ENCODE results near the gene MT1HL1.
"Not testable (repeated sequence)": the region's sequence is repeated elsewhere in the genome, so short reads cannot be mapped to it uniquely, and the experiment has no call there.

The MT1HL1 gene

DNA sequence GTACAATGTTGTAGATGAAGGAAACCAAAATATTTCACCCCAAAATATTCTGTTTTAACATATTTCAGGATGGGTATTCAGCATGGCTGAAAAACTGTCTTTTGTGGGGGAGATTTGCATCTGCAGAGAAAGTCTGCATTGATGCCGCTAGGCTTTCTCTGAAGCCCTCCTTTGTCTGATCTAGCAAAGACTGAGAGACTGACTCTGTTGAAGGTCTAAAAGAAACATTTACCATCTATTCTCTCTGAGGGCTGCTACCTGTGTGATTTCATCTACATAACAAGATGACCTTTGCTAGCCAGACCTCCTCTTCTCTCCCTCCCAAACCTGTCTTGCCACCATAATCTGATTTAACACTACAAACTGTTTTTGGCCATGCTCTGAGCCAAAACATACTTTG lies 12.4 kb upstream of the MT1HL1 start:
- no peak for DNase-seq (ENCODE audit: low read depth)

GRCh38 chr1:237013608-237014007 lies 9.4 kb upstream of the MT1HL1 start:
- no peak for DNase-seq (ENCODE audit: low read depth)

DNA sequence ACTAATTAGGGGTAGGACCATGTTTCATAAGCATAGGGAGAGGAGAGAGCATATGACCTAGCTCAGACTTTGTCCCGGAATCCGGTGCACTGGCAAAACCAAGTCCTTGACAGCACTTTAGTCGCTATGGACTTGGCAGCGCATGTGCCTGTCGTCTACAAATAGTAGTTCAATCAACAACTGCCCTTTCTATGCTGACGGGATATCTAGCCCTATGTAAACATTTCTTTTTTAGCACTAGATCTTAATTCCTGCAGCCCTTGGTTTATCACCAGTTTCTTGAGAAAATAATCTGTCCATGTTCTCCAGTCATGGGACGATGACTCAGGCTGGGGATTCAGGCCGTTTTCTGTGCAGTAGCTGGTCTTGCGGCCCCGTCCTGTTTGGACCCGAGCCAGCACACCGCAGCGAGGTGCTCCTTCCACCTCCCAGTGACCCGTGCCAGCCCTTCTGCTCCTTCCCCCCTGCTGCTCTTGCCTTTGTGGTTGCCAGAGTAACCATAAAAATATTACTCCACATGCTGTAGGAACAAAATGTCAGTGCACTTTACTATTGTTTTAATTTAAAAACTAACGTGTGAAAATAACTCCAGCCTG lies 8.6 kb upstream of the MT1HL1 start:
- DNase-seq (ENCODE audit: low read depth): no peak

GRCh38 chr1:237012361-237012760 lies 8.1 kb upstream of the MT1HL1 start:
- no peak for DNase-seq (ENCODE audit: low read depth)

- no peak for DNase-seq (ENCODE audit: low read depth)
Observed at GRCh38 chr1:237011432-237011831, 7.2 kb upstream of the MT1HL1 start.

DNA sequence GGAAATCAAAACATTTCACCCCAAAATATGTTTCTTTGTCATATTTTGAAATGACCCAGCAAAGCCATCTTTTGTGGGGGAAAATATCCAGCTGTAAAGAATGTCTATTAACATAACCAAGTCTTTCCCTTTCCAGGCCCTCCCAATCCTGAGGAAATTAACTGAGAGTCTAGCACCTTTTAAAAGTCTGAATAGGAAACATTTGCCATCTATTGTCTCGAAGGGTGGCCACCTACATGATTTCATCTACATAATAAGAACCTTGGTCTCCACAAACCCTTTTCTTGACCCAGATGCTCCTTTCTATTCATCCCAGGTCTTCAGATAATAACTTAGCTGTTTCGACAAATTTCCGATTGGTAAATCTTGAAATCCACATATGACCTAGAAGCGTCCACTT lies 5.4 kb upstream of the MT1HL1 start:
- no peak for DNase-seq (ENCODE audit: low read depth)

- DNase-seq (ENCODE audit: low read depth): no peak
Observed at GRCh38 chr1:237007147-237007881, 3.1 kb upstream of the MT1HL1 start.

DNA sequence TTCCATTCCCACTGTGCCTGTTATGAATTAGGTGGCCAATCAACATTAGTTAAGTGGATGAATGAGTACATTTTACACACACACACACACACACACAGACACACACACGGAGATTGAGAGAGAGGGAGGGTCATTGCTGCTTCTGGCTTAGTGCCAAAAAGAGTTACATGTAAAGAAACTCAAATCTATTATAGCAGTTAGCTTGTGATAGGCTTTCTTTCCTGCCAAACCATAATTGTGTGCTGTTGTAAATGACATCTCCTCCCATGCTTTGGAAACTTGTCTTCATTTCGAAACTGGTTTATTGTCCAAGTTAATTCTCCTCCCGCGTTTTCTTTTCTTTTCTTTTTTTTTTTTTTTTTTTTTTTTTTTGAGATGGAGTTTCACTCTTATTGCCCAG lies 1.4 kb upstream of the MT1HL1 start:
- no peak for DNase-seq (ENCODE audit: low read depth)

GRCh38 chr1:237003516-237003915 lies 725 bp downstream of the MT1HL1 start:
- no peak for DNase-seq (ENCODE audit: low read depth)

- no peak for DNase-seq (ENCODE audit: low read depth)
Observed at GRCh38 chr1:237000191-237000590, 4.0 kb downstream of the MT1HL1 start.

DNA sequence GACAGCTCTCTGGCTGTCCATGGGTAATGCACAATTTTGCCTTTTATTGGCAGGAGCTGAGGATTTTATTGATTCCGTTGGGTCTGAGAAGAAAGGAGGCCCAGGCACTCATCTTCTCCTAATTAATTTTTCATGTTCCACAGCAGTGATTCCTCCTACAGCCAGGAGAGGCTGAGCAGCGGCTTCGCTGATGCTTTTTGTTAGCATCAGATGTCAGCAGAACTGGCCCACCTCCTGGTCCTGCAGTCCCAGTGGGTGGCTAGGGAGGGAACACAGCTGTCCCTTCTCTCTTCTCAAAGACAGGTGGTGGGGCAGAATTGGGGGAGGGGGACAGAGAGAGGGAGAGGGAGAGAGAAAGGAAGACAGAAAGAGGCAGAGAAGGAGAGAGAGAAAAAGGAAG lies 5.7 kb downstream of the MT1HL1 start:
- no peak for DNase-seq (ENCODE audit: low read depth)

- no peak for DNase-seq (ENCODE audit: low read depth)
Observed at GRCh38 chr1:236997882-236998281, 6.4 kb downstream of the MT1HL1 start.

GRCh38 chr1:236997361-236997760 lies 6.9 kb downstream of the MT1HL1 start:
- no peak for DNase-seq (ENCODE audit: low read depth)

- DNase-seq (ENCODE audit: low read depth): no peak
Observed at GRCh38 chr1:236994450-236994849, 9.8 kb downstream of the MT1HL1 start.

- DNase-seq (ENCODE audit: low read depth): no peak
Observed at GRCh38 chr1:236992449-236992848, 11.8 kb downstream of the MT1HL1 start.

- DNase-seq (ENCODE audit: low read depth): no peak
Observed at GRCh38 chr1:236990052-236990445, 14.2 kb downstream of the MT1HL1 start.

- no peak for DNase-seq (ENCODE audit: low read depth)
Observed at GRCh38 chr1:236989290-236990051, 14.8 kb downstream of the MT1HL1 start.

DNA sequence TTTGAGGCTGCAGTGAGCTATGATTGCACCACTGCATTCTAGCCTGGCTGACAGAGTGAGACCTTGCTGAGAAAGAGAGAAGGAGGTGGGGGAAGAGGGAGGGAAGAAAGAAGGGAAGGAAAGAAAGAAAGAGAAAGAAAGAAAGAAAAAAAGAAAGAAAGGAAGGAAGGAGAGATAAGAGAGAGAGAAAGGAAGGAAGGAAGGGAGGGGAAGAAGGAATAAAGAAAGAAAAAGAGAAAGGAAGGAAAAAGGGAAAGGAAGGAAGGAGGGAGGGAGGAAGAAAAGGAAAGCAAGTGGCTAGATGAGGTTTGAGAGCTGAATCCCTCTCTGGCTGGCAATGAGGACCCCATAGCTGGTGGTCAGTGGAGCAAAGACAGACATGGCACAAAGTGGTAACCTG lies 20.4 kb downstream of the MT1HL1 start:
- DNase-seq (ENCODE audit: low read depth): no peak

- DNase-seq (ENCODE audit: low read depth): no peak
Observed at GRCh38 chr1:236982380-236982779, 21.9 kb downstream of the MT1HL1 start.

- DNase-seq (ENCODE audit: low read depth): not testable (repeated sequence)
Observed at GRCh38 chr1:236981431-236981830, 22.8 kb downstream of the MT1HL1 start.

GRCh38 chr1:236980673-236981072 lies 23.6 kb downstream of the MT1HL1 start:
- DNase-seq (ENCODE audit: low read depth): no peak

- no peak for DNase-seq (ENCODE audit: low read depth)
Observed at GRCh38 chr1:236979149-236979900, 24.9 kb downstream of the MT1HL1 start.

- DNase-seq (ENCODE audit: low read depth): no peak
Observed at GRCh38 chr1:236978740-236979139, 25.5 kb downstream of the MT1HL1 start.

All from stimulated activated CD4-positive, alpha-beta T cell treated with anti-CD3 and anti-CD28 coated beads, Interleukin-2, amount 100 ng/mL, for 4 hours (primary cell).